Measurements from ENCODE around the gene SAMD4A.
"Not testable (repeated sequence)": the region's sequence is repeated elsewhere in the genome, so short reads cannot be mapped to it uniquely, and the experiment has no call there.

The SAMD4A gene

GRCh38 chr14:54784060-54784459 lies 217.1 kb downstream of the SAMD4A start:
- ATAC-seq, result peak; percentile 10
- no peak for DNase-seq

- DNase-seq (no peak), ATAC-seq (no peak)
Observed at GRCh38 chr14:54784657-54785056, 217.7 kb downstream of the SAMD4A start.

DNA sequence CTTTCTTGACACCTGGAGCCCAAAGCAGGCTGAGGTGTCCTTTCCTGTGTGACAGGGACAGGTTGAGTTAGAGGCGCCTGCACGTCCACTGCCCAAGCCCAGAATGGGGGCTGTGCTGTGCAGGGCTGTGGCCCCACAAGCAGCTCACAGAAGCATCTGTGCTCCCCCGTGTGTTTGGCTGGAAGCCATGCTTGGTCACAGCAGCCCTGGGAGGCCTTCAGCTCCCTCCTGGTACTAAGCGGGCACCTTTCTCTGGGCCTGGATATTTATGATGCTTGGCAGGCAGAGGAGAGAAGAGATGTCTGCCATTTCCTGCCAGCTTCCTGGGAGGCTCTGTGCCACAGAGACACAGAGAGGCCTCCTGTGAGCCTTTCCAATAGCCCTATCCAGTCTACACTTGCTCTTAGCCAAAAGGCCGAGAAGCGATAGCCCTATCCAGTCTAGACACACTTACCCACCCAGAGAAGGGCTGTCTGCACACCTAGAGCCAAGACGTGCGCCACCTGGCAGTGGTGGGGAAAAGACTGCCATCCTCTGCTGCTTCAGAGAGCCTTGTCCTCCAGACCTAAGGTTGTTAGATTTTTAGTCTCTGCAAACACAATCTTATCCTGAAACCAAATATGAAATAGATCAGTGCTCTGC lies 218.3 kb downstream of the SAMD4A start:
- DNase-seq (no peak), ATAC-seq (no peak)

DNA sequence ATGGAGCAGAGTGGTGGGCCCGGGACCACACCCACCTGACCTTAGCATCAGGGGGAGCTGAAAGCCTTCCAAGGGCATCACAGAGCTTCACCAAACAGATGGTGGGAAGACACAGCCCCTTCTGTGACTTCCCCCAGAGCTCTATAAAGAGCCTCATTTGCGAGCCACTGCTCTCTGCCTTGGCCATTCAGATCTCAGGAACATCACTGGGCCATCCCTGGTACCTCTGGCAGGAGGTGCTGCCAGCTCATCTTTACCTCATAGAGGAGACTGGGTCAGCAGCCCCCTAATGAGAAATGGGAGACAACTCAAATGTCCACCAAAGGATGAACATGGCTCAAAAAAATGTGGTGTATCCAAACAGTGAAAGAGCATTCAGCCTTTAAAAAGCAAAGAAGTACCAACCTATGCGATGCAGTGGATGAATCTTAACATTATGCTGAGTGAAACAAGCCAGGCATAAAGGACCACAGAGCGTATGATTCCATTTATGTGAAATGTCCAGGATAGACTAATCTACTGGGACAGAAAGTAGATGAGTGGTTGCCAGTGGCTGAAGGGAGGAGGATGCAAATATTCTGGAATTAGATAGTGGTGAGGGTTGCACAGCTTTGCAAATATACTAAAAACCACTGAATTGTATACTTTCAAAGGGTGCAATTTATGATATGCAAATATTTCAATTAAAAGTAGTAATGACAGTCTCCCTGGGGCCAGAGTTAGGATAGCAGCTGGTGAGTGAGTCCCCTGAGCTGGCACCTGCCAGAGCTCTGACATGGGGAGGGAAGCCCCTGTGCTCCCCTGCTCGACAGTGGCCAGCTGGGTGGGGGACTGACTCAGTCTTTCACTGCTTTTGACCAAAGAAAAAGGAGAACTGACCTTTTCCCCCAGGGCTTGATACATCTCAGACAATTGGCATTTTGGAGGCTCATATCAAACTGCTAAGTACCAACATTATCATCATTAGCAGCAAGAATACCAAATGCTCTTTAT lies 219.1 kb downstream of the SAMD4A start:
- ATAC-seq (no peak), DNase-seq (no peak)

- no peak for ATAC-seq
- DNase-seq, result no peak
Observed at GRCh38 chr14:54786838-54787237, 219.9 kb downstream of the SAMD4A start.

DNA sequence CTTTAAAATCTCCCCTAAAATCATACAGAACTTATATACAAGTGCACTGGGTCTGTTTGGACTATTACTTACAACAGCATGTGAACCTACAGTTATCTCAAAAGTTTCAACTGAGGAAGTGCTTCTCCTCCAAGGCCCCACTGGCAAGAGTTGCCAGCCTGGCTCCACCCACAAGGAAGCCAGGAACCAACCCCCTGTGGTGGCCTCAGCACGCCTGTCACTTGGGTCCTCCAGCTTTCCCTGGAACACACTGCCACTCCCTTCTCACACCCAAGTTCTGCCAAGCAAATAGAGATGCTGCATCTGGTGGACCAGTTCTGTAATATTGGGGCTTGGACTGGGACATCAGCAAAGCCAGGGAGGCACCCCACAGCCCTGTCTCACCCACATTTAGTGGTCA lies 220.3 kb downstream of the SAMD4A start:
- DNase-seq (no peak), ATAC-seq (no peak)

GRCh38 chr14:54788701-54789100 lies 221.8 kb downstream of the SAMD4A start:
- DNase-seq (no peak), ATAC-seq (no peak)

DNA sequence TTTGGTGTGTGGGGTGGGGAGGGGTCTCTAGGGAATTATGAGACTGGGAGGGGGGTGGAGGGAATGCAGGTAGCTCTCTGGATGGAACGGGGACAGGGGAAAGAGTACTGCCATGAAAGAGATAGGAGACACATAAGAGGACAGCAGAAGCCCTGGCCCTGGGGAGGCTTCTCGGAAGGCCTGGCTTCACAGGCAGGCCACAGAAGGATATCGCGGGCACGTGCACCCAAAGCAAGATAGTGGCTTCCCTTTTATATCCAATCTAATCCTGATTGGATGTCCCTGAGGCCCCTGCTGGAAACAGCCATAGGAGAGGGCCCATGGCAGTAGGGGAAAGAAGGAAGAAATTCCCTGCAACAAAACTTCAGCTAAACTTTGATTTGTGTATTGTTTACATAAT lies 222.2 kb downstream of the SAMD4A start:
- DNase-seq (no peak), ATAC-seq (no peak)

DNA sequence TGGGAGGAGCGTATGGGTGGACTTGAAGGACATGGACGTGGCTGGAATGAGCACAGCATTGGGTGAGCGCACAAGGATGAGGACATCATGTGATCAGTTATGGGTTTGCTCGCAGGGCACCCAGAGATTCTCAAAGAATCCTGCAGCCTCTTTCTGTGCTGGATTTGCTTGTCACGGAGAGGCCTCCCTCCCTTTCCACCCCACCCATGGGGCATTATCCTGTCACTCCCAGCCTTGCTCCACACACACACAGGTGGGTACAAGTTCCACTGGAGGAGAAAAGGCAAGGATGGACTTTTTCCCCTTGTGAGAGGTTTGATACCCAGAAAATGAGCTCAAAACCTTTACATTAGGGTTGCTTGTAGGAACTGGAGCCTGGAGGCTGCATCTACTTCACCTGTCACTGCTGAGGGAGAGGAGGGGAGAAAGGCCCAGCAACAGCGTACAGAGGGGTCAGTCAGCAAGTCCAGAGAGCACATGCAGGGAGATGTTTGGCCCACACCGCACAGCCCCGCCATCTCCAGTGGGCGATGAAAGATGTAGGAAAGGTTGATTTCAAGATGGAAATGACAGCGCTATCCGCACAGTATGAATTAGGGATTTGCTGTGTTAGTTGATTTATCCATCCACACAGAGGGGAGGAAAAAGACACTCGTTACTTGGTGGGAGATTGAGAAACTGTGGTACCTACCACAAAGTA lies 223.0 kb downstream of the SAMD4A start:
- no peak for DNase-seq
- no peak for ATAC-seq

- ATAC-seq (no peak), DNase-seq (no peak)
Observed at GRCh38 chr14:54791001-54791400, 224.1 kb downstream of the SAMD4A start.

GRCh38 chr14:54792288-54792687 lies 225.4 kb downstream of the SAMD4A start:
- DNase-seq (no peak), ATAC-seq (no peak)

DNA sequence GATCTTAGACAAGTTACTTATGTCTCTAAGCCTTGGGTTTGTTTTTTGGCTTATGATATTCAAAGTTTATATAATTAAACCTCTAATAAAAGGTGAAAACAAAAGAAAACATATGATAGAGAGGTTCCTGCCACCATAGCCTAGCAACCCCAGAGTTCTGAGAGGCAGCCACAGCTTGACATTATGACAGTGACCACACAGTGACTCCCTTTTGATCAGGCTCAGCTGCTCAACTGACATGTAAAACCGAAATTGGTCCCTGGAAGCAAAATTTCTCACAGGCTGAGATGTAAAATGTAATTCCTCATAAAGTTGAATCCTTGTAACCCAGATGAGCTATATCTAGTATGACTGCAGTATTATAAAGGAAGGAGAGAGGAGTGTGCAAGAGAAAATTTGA lies 227.2 kb downstream of the SAMD4A start:
- ATAC-seq, result no peak
- no peak for DNase-seq

DNA sequence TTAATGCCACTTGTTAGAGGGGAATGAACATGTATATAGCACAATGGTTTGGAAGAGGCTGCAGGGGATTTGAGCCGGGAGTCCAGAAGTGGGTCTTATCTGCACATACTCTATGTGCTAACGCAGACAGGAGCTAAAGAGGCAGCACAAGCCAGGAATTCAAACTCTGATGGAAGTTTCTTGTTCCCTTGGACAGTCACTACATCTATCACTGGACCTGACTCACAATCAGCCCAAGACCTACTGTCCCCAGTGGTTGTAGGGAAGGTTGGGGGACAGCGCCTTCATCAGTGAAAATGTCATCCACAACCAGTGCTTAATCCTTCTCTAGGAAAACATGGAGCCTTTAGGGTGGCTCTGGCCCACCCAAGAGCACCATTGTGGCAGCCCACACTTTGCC lies 227.9 kb downstream of the SAMD4A start:
- ATAC-seq, result no peak
- no peak for DNase-seq

- ATAC-seq (no peak), DNase-seq (no peak)
Observed at GRCh38 chr14:54796961-54797360, 230.0 kb downstream of the SAMD4A start.

GRCh38 chr14:54797556-54797955 lies 230.6 kb downstream of the SAMD4A start:
- ATAC-seq, result no peak

GRCh38 chr14:54797986-54798385 lies 231.1 kb downstream of the SAMD4A start:
- DNase-seq (no peak), ATAC-seq (no peak)

More at GRCh38 chr14:54797556-54797955, 230.6 kb downstream of the SAMD4A start:
- no peak for DNase-seq

- DNase-seq (no peak), ATAC-seq (no peak)
Observed at GRCh38 chr14:54798465-54799124, 231.7 kb downstream of the SAMD4A start.

DNA sequence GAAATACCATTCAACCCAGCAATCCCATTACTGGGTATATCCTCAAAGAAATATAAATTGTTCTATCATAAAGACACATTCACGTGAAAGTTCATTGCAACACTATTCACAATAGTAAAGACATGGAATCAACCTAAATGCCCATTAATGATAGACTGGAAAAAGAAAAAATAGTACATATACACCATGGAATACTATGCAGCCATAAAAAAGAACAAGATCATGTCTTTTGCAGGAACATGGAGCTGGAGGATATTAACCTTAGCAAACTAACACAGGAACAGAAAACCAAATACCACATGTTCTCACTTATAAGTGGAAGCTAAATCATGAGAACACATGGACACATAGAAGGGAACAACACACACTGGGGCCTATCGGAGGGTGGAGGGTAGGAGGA lies 234.6 kb downstream of the SAMD4A start:
- ATAC-seq, DNase-seq: not testable (repeated sequence)

GRCh38 chr14:54803396-54803795 lies 236.5 kb downstream of the SAMD4A start:
- DNase-seq (no peak), ATAC-seq (no peak)

GRCh38 chr14:54803926-54804537 lies 237.1 kb downstream of the SAMD4A start:
- ATAC-seq (no peak), DNase-seq (no peak)

DNA sequence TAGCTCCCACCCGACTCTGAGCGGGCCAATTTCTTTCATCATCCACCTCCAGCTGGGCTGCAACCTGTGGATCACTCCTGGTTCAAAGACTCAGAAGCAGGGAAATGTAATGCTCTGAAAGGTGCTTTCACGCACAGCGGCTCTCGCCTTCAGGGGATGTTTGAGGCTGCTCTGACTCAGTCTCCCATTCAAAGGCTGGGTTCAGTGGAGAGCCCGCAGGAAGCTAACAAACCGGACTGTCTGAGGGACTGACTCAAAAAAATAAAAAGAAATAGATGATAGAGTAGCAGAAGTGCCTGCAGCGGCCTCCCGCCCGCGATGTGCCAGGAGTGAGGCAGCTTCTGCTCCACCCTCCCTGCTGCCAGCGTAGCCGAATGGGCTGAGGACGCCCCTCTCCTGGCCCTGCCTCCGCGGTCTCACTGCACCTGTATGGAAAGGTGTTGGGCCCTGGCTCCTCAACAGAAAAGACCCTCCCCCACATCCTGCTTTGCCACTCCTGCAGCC lies 237.7 kb downstream of the SAMD4A start:
- DNase-seq (no peak), ATAC-seq (no peak)

DNA sequence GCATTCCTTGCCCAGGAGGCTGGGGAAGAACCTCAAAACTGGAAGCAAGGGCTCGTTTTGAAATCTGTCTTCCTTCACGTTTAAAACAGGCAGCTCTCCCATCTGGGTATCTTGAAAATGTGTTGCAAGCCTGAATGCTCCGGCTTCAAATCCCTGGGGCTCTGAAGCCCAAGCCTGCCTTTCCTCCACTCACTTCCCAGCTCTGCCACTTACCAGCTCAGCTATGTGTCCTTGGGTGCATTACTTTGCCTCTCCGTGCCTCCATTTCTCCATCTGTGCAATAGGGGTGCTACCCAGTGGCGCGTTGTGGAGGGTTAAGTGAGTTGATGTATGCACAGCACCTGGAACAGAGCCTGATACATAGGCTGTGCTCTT lies 238.1 kb downstream of the SAMD4A start:
- ATAC-seq (no peak), DNase-seq (no peak)

All from stimulated activated naive CD8-positive, alpha-beta T cell treated with anti-CD3 and anti-CD28 coated beads, Interleukin-15, Interleukin-2, amounts not matched to agents 100 U/mL and 50 U/mL, for 24 hours (primary cell).